NCI-H187 treated with DMSO at 0.1 percent for 48 hours (cell line): ENCODE results near the gene OPN5.

Source experiments
- DNase-seq: peaks from one replicate; lab custom pipeline; 2025; lab: John Stamatoyannopoulos, UW

The OPN5 gene

GRCh38 chr6:47789553-47789952 lies 7.7 kb downstream of the OPN5 start:
- DNase-seq: no peak

- no peak for DNase-seq
Observed at GRCh38 chr6:47792216-47792733, 10.4 kb downstream of the OPN5 start.

- DNase-seq: no peak
Observed at GRCh38 chr6:47794577-47795135, 12.8 kb downstream of the OPN5 start.

- no peak for DNase-seq
Observed at GRCh38 chr6:47801984-47802383, 20.2 kb downstream of the OPN5 start.

DNA sequence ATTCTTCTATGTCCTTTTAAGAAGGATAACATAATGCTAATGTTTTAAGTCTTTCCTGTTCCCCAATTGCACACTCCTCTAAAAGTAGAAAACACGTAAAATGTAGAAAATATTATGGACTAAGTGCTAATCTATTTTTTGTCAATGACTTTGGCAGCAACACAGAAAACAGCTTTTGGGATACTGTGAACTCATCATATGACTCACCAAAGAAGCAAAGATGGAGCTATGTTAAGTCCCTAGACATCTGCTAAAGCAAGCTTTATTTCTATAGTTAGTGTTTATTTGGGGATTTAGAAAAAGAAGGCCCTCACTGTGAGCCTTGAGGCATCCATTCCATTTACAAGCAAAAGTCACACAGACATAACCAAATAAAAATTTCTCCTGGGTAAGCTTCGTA lies 23.0 kb downstream of the OPN5 start:
- no peak for DNase-seq

- no peak for DNase-seq
Observed at GRCh38 chr6:47809873-47810272, 28.0 kb downstream of the OPN5 start.

- DNase-seq: no peak
Observed at GRCh38 chr6:47810885-47811284, 29.1 kb downstream of the OPN5 start.

DNA sequence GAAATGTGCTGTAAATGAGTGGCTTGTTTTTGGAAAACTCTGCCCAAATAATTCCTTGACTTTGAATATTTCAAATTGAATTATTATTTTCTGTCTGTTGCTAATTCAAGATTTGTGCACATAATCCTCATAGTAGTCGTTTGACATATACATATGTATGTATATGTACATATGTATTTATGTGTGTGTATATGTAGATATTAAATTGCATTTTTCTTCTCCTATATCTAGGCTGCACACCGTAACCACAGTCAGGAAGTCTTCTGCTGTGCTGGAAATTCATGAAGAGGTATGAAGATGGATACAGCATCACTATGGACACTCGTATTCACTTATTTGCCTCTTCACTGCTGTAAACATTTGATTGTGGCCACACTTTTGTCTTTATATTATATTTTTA lies 29.6 kb downstream of the OPN5 start:
- DNase-seq: no peak

DNA sequence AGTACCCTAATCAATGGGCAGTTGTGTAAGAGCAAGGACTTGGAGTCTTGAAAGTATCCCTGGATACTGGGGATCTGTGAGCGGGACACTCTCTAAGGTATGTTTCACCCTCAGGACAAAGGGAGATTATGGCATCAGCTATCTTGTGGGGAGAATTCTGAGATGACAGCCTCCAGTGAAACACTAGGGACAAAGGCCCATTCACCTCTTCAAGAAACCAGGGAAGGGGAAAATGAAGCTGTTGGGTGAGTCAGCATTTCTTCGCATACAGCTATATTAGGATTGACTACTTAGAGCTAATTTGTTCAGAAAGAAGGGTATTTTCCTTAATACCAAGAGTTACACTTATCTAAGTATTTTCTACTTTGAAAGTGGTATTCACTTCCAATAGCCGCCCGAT lies 35.9 kb downstream of the OPN5 start:
- DNase-seq: no peak

DNA sequence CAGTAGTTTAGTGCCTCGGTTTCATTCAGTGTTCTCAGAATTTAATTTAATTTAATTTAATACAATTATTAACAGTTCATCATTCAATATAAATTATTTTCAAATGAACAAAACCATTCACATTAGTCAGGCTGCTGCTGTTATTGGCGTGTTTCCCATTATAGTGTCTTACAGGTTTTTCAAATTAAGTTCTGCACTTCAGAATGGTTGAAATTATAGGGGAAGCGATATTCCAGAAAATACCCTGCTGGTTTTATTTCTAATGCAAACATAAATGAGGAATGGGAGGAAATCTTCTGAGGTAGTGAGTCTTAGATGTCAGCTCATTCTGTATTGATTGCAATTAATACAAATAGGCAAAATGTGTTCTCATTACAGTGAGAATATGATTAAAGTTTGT lies 37.6 kb downstream of the OPN5 start:
- no peak for DNase-seq

DNA sequence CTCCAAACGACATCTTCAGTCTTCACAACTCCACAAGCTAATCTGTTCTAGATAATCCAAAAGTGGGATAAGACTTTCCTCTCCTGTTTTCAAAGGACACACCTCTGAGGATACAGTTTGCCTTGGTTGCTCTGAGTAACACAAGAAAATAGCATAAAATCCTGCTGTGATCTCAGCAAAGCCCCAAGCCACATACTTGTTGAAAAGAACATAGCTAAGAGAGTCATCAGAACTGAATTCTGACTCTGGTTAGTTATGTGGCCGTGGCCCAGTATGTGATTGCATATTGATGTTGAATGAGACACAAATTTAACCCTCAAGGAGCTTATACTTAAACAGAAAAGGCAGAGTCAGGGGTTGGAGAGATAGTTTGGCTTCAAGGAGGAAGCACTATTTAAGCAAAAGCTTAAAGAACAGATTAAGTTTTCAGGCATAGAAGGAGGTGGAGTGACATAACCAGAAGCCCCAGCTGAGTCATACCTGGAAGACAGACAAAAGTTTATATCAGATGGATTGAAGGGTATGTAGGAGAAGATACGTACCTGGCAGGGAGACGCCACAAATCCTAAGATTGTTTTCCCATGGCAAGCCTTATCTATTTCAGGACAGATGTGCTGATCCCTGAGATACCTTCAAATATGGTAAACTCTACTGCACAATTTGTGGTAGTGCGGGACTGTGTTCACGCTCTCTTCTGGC lies 41.2 kb downstream of the OPN5 start:
- no peak for DNase-seq

DNA sequence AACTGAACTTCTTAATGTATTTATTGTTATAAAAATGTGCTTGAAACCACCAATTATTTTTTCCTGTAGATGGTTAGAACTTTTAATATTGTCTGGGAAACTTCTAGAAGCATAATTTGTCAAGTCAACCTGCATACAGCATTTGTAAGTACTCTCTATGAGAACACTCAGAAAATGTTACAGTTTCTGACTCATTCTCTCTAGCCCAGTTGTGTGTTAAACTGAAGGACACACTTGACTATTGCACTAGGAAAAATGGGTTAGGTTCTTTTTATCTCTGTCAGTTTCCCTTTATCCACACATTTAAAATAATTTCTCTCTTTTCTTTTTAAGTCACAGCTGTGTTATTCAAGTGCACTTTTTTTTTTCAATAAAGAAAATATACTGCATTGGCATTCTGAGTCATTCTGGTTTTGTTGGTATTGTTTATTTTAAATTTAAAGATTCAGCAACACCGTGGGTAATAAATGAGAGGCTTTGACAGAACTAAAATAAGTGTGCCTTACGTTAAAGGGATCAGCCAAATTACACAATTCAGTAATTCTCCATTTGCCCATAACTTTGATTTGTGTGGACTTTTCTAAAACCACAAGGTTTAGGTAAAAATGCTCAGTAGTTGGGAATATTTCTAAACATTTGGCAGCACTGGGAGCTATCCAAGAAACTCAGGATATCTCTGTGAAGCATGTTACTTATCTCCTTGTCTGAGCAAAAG lies 50.7 kb downstream of the OPN5 start:
- DNase-seq: no peak

GRCh38 chr6:47834196-47834595 lies 52.4 kb downstream of the OPN5 start:
- DNase-seq: no peak

DNA sequence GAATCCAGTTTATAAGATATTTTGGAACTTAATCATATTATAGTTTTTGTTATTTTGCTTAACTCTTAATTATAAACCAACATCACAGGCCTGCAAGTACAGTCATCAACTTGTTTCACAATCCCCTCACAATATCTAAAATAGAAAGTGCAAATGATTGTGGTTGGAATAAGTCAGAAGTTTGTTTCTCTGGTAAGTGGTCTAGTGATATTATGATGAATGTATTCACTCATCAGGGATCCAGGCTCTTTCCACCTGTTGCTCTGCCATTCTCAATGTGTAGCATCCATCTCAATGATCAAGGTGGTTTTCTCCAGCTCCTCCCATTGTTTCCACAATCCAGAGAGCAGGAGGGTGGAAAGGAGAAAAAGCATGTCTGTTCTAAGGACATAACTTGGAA lies 54.2 kb downstream of the OPN5 start:
- no peak for DNase-seq

DNA sequence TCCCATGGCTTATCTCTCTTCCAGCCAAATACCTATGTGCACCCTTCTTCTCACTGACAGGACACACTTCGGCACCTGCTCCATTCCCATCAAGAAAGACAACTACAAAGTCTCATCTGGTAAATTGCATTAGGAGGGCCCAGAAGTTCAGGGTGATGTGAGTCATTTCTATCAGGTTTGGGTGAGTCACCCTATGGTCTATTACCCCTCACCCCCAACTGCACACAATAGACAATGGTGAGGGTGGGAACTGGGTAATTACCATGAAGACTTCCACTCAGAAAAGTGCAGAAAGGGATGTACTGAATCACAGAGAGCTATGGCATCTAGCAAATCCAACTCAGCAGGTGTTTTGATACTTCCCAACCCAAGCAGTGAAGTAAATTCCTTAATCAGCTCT lies 54.8 kb downstream of the OPN5 start:
- DNase-seq: no peak

DNA sequence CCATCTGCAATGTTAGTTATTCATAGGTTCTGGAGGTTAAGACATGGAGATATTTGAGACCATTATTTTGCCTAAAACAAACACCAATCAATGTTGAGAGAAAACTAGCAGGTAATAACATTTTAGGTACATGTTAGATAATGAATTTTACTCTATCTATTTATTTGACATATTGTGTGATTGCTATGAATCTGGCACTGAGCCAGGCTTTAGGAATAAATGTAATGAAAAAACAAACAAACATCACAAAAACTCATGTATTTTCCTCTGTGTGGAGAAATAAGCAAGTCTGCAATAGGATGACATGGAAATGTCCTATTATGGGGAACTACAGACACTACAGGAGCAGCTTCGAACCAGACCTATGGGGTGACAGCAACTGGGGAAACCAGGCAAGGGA lies 57.8 kb downstream of the OPN5 start:
- no peak for DNase-seq

DNA sequence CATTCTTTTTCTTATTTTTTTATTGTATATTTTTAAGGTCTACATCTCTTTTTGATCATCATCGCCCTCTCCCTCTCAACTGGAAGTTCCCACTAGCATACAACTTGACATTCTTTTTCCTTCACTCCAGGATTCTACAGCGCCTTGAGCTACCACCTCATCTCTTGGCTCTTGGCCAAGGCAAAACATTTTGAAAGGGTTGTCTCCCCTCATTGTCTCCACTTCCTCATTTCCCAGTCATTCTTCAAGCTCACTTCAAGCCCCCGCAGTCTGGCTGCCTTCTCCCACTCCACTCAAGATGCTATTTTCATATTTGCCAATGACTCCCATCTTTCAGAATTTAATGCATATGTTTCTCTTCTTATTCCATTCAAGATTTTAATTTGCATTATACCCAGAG lies 63.0 kb downstream of the OPN5 start:
- no peak for DNase-seq

GRCh38 chr6:47846752-47847151 lies 64.9 kb downstream of the OPN5 start:
- DNase-seq: no peak

DNA sequence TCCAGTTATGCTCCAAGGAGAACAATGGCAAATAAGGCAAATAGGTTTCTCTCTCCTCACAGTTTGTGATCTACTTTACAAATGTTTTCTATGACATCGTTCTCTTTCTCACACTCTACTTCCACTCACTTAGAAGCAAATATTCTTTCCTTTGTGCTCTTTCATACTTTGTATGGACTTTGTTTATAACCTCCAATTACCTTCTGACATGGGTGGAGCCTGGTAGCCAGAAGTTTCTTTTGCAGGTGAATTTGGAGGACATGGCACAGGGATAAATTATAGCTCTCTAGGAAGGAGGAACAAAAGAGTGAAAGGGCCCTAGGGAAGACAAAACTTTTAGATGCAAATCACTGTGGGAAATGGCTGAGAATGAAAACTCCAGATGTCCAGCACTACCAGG lies 69.3 kb downstream of the OPN5 start:
- no peak for DNase-seq

DNA sequence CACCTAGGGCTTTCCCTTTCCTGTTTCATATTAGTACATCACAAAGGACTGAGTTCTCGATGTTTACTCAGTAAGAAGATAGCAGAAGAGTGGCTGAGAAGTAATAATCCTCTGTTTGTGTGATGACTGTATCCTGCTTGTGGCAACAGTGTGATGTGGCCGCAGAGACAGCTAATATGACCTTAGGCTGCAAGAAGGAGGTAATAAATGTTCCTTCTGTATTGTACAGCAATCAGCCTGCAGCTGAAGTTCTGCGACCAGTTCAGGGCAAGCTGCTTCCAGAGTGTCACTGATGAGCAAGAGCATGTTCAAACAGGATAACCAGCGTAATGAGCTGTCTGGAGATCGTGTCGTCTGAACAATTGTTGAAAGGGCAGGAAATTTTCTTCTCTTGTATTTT lies 70.9 kb downstream of the OPN5 start:
- no peak for DNase-seq

DNA sequence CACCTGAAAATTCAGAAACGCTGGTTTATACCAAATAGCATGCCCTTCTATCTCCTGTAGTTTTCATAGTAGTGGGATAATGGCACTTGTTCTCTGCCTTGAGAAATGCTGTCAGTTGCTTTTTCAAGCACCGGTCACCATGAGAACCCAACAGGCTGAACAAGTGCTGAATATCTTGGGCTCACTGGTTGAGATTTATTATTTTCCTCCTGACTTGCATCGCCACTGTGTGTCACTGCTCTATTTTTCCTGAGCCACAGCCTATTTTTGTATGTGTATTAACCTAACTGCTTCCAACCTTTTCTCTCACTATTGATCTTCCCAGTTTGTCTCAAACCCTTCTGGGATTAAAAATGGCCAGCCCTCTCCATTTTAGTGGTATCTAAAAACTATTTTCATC lies 71.9 kb downstream of the OPN5 start:
- no peak for DNase-seq

DNA sequence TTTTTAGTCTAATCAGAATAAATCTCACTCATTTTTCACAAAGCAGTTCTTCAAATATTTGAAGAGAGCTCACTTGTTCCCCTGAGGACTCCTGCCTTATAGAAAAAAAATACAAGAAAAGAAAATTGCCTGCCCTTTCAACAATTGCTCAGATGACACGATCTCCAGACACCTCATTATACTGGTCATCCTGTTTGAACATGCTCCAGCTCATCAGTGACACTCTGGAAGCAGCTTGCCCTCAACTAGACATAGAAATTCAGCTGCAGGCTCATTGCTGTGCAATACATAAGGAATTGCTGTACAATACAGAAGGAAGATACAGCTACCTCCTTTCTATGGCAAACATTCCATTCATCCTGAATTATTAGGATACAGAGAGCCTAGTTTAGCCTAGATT lies 73.1 kb downstream of the OPN5 start:
- no peak for DNase-seq

GRCh38 chr6:47859175-47859574 lies 77.3 kb downstream of the OPN5 start:
- DNase-seq: no peak
